Measurements from ENCODE around the gene PSMD7. TPM values are rescaled to one million over a fixed set of nuclear protein-coding genes. Genes with fewer than 3 reads are reported as not detected.

PSMD7 gene
- total RNA-seq, 1 donor: 70.1 TPM

Other genes starting within 250 kb of the PSMD7 start
- not detected in 2 replicates for gene NPIPB15, start 79.5 kb downstream of the PSMD7 start, total RNA-seq (ENCODE audit: low replicate concordance)
- not detected in 2 replicates for gene CLEC18B, start 124.7 kb downstream of the PSMD7 start, total RNA-seq (ENCODE audit: low replicate concordance)